Measurements from ENCODE around the gene P3H2. TPM values are rescaled to one million over a fixed set of nuclear protein-coding genes. Genes with fewer than 3 reads are reported as not detected.

Gene P3H2
- polyA plus RNA-seq, 1 experiment: 32.6 TPM

DNA sequence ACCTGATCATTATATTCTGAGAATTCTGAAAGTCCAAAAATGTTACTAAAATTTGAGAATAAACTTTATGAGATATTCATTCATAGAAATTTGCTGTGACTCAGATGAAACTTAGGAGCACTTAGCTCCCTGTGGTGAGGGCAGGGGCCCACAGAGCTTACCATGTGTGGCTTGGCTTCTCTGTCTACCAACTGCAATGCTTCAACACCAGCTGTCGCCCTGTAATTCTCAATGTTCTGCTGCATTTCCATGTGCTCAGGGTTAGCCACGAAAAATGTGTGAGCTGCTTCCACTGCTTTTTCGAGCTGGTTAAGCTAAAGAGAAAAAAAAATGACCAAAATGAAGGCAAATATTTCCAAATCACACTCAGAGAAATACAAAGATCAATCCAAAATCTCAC is 125.6 kb downstream of the P3H2 start:
- Histone ChIP-seq H3K27ac (ENCODE audit: low read depth, low read length) (no peak overlapping the region), H3K27me3 (ENCODE audit: control insufficient read depth, insufficient read depth, low read length) (no peaks in the 10 kb centered on the region), H3K9me3 (ENCODE audit: control insufficient read depth, insufficient read depth, low read length) (no peaks in the 10 kb centered on the region), H3K4me3 (ENCODE audit: low read depth, low read length) (no peak overlapping the region)
- ChIA-PET POLR2A (interaction anchor here (0.7 kb wide), 1 partner anchor 521 kb away, joined by 3 read pairs; no protein-coding TSS in a partner anchor), CTCF (interaction anchor here (0.8 to 1.5 kb wide), 2 partner anchors 34 to 207 kb away, joined by 4 read pairs; no protein-coding TSS in a partner anchor)
- TF ChIP-seq, protein P1, sequence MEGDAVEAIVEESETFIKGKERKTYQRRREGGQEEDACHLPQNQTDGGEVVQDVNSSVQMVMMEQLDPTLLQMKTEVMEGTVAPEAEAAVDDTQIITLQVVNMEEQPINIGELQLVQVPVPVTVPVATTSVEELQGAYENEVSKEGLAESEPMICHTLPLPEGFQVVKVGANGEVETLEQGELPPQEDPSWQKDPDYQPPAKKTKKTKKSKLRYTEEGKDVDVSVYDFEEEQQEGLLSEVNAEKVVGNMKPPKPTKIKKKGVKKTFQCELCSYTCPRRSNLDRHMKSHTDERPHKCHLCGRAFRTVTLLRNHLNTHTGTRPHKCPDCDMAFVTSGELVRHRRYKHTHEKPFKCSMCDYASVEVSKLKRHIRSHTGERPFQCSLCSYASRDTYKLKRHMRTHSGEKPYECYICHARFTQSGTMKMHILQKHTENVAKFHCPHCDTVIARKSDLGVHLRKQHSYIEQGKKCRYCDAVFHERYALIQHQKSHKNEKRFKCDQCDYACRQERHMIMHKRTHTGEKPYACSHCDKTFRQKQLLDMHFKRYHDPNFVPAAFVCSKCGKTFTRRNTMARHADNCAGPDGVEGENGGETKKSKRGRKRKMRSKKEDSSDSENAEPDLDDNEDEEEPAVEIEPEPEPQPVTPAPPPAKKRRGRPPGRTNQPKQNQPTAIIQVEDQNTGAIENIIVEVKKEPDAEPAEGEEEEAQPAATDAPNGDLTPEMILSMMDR (IDR thresholded peaks at IDR 0.05; ENCODE audit: low read depth, low read length): no peak
- DNase-seq (ENCODE audit: low read depth, low spot score): no peak

GRCh38 chr3:189990826-189991225 is 129.9 kb downstream of the P3H2 start:
- TF ChIP-seq, protein P1 (IDR thresholded peaks at IDR 0.05; ENCODE audit: low read depth, low read length): no peak
- Histone ChIP-seq H3K9me3 (ENCODE audit: control insufficient read depth, insufficient read depth, low read length) (no peaks in the 10 kb centered on the region), H3K4me3 (ENCODE audit: low read depth, low read length) (no peak overlapping the region), H3K27me3 (ENCODE audit: control insufficient read depth, insufficient read depth, low read length) (no peaks in the 10 kb centered on the region), H3K27ac (ENCODE audit: low read depth, low read length) (no peak overlapping the region)
- ChIA-PET POLR2A (no interaction called here), CTCF (no interaction called here)
- DNase-seq (ENCODE audit: low read depth, low spot score): no peak

- CTCF ChIA-PET: no interaction called here
- POLR2A ChIA-PET: no interaction called here
- Histone ChIP-seq H3K9me3 (ENCODE audit: control insufficient read depth, insufficient read depth, low read length) (no peaks in the 10 kb centered on the region), H3K27ac (ENCODE audit: low read depth, low read length) (no peak overlapping the region), H3K4me3 (ENCODE audit: low read depth, low read length) (no peak overlapping the region), H3K27me3 (ENCODE audit: control insufficient read depth, insufficient read depth, low read length) (no peaks in the 10 kb centered on the region)
- TF ChIP-seq, protein P1 (IDR thresholded peaks at IDR 0.05; ENCODE audit: low read depth, low read length): no peak
- no peak for DNase-seq (ENCODE audit: low read depth, low spot score)
These were observed 131.8 kb downstream of the P3H2 start for GRCh38 chr3:189988854-189989253.

DNA sequence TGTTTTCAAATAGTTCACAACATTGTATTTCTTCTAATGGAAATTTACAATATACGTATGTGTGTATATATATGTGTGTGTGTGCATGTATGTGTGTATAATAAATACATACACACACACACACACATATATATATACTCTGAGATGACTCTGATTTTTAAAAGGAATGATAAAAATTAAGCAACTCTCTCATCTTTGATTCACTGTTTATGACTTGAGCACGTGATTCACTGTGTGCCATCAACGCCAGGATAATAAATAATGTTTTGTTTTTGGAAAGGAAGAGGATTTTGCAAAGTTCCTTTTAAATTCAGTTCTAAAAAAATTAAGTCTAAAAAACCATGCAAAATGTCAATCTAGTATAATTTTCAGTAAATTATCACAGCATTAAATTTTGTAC is 132.4 kb downstream of the P3H2 start:
- H3K9me3 ChIP-seq (ENCODE audit: control insufficient read depth, insufficient read depth, low read length): no peaks in the 10 kb centered on the region
- H3K27me3 ChIP-seq (ENCODE audit: control insufficient read depth, insufficient read depth, low read length): no peaks in the 10 kb centered on the region
- CTCF ChIA-PET: no interaction called here
- H3K4me3 ChIP-seq (ENCODE audit: low read depth, low read length): no peak overlapping the region
- DNase-seq (ENCODE audit: low read depth, low spot score): no peak
- POLR2A ChIA-PET: no interaction called here
- TF ChIP-seq, protein P1 (IDR thresholded peaks at IDR 0.05; ENCODE audit: low read depth, low read length): no peak
- no peak overlapping the region for H3K27ac ChIP-seq (ENCODE audit: low read depth, low read length)

- H3K4me3 ChIP-seq (ENCODE audit: low read depth, low read length): no peak overlapping the region
- TF ChIP-seq, protein P1 (IDR thresholded peaks at IDR 0.05; ENCODE audit: low read depth, low read length): no peak
- no peak for DNase-seq (ENCODE audit: low read depth, low spot score)
- H3K27ac ChIP-seq (ENCODE audit: low read depth, low read length): no peak overlapping the region
- ChIA-PET POLR2A (no interaction called here), CTCF (interaction anchor here (0.5 to 1.2 kb wide), 4 partner anchors 19 to 216 kb away, joined by 3 to 4 read pairs (median 4); partner anchors contain the start of gene P3H2)
- no peaks in the 10 kb centered on the region for H3K27me3 ChIP-seq (ENCODE audit: control insufficient read depth, insufficient read depth, low read length)
- no peaks in the 10 kb centered on the region for H3K9me3 ChIP-seq (ENCODE audit: control insufficient read depth, insufficient read depth, low read length)
These were observed 134.7 kb downstream of the P3H2 start for GRCh38 chr3:189985948-189986347.

All from AG04450 (cell line).